ENCODE results near the gene CALCOCO1.
A peak's percentile ranks its signal among the peaks of the same experiment; 100 is the strongest.

Gene CALCOCO1

GRCh38 chr12:53676656-53677015 is 50.6 kb downstream of the CALCOCO1 start:
- peaks cover 25% of the 10 kb centered on the region for H3K27me3 ChIP-seq (ENCODE audit: low read depth, low read length)
- TF ChIP-seq CTCF (IDR thresholded peaks at IDR 0.05; ENCODE audit: low read depth, low read length) (no peak), EZH2phosphoT487 (IDR thresholded peaks at IDR 0.05; ENCODE audit: low read depth) (no peak)
- peak overlapping the region; percentile 99 for H2AFZ ChIP-seq (ENCODE audit: low read depth, low read length)
- H3K79me2 ChIP-seq (ENCODE audit: low read length) = peaks cover 29% of the 10 kb centered on the region
- no peaks in the 10 kb centered on the region for H4K20me1 ChIP-seq (ENCODE audit: insufficient read depth, low read length)
- no peaks in the 10 kb centered on the region for H3K9me3 ChIP-seq (ENCODE audit: insufficient read depth, low read length)
- H3K27ac ChIP-seq (ENCODE audit: low read length) = peak overlapping the region; percentile 62
- peaks cover 8% of the 10 kb centered on the region for H3K4me1 ChIP-seq (ENCODE audit: low read length)
- peak overlapping the region; percentile 83 for H3K4me3 ChIP-seq (ENCODE audit: low read length)
- peak overlapping the region; percentile 93 for H3K4me2 ChIP-seq (ENCODE audit: low read length)
- H3K9ac ChIP-seq (ENCODE audit: low read length) = peak overlapping the region; percentile 87
- peaks cover 25% of the 10 kb centered on the region for H3K36me3 ChIP-seq (replicated peaks; ENCODE audit: low read depth, low read length)

GRCh38 chr12:53675701-53676607 is 51.3 kb downstream of the CALCOCO1 start, which contains the start of gene ATP5MC2:
ATP5MC2 (minus strand) TSS chr12:53676083; CDS start chr12:53672614, 3,469 bp downstream.
- H3K4me1 ChIP-seq (ENCODE audit: low read length) = peaks cover 8% of the 10 kb centered on the region
- no peaks in the 10 kb centered on the region for H3K9me3 ChIP-seq (ENCODE audit: insufficient read depth, low read length)
- H3K27ac ChIP-seq (ENCODE audit: low read length) = peak within 1 kb of the TSS; percentile 73
- H3K27me3 ChIP-seq (ENCODE audit: low read depth, low read length) = peaks cover 25% of the 10 kb centered on the region
- peak within 1 kb of the TSS; percentile 94 for H3K9ac ChIP-seq (ENCODE audit: low read length)
- H4K20me1 ChIP-seq (ENCODE audit: insufficient read depth, low read length) = no peaks in the 10 kb centered on the region
- TF ChIP-seq EZH2phosphoT487 (IDR thresholded peaks at IDR 0.05; ENCODE audit: low read depth) = no peak
- peak; percentile 100 for TF ChIP-seq CTCF (IDR thresholded peaks at IDR 0.05; ENCODE audit: low read depth, low read length)
- H2AFZ ChIP-seq (ENCODE audit: low read depth, low read length) = peak within 1 kb of the TSS; percentile 99
- peak within 1 kb of the TSS; percentile 83 for H3K4me3 ChIP-seq (ENCODE audit: low read length)
- peaks cover 32% of the 10 kb centered on the region for H3K36me3 ChIP-seq (replicated peaks; ENCODE audit: low read depth, low read length)
- peaks cover 29% of the 10 kb centered on the region for H3K79me2 ChIP-seq (ENCODE audit: low read length)
- peak within 1 kb of the TSS; percentile 93 for H3K4me2 ChIP-seq (ENCODE audit: low read length)

GRCh38 chr12:53674977-53675700 is 52.1 kb downstream of the CALCOCO1 start:
- peaks cover 29% of the 10 kb centered on the region for H3K79me2 ChIP-seq (ENCODE audit: low read length)
- TF ChIP-seq CTCF (IDR thresholded peaks at IDR 0.05; ENCODE audit: low read depth, low read length) (no peak), EZH2phosphoT487 (IDR thresholded peaks at IDR 0.05; ENCODE audit: low read depth) (no peak)
- no peaks in the 10 kb centered on the region for H3K9me3 ChIP-seq (ENCODE audit: insufficient read depth, low read length)
- H4K20me1 ChIP-seq (ENCODE audit: insufficient read depth, low read length) = no peaks in the 10 kb centered on the region
- peak overlapping the region; percentile 89 for H3K4me2 ChIP-seq (ENCODE audit: low read length)
- peaks cover 8% of the 10 kb centered on the region for H3K4me1 ChIP-seq (ENCODE audit: low read length)
- H3K9ac ChIP-seq (ENCODE audit: low read length) = peak overlapping the region; percentile 94
- peaks cover 25% of the 10 kb centered on the region for H3K27me3 ChIP-seq (ENCODE audit: low read depth, low read length)
- peaks cover 36% of the 10 kb centered on the region for H3K36me3 ChIP-seq (replicated peaks; ENCODE audit: low read depth, low read length)
- H3K27ac ChIP-seq (ENCODE audit: low read length) = peak overlapping the region; percentile 73
- H2AFZ ChIP-seq (ENCODE audit: low read depth, low read length) = peak overlapping the region; percentile 76; the same call in 1 of the 2 replicates
- peak overlapping the region; percentile 83 for H3K4me3 ChIP-seq (ENCODE audit: low read length)

- Histone ChIP-seq H3K79me2 (ENCODE audit: low read length) (peaks cover 29% of the 10 kb centered on the region), H3K36me3 (replicated peaks; ENCODE audit: low read depth, low read length) (peaks cover 59% of the 10 kb centered on the region), H3K9me3 (ENCODE audit: insufficient read depth, low read length) (no peaks in the 10 kb centered on the region), H3K4me3 (ENCODE audit: low read length) (no peak overlapping the region), H3K4me2 (ENCODE audit: low read length) (no peak overlapping the region), H3K27me3 (ENCODE audit: low read depth, low read length) (no peaks in the 10 kb centered on the region), H3K27ac (ENCODE audit: low read length) (no peak overlapping the region), H2AFZ (ENCODE audit: low read depth, low read length) (no peak overlapping the region), H3K4me1 (ENCODE audit: low read length) (peaks cover 8% of the 10 kb centered on the region), H3K9ac (ENCODE audit: low read length) (no peak overlapping the region), H4K20me1 (ENCODE audit: insufficient read depth, low read length) (no peaks in the 10 kb centered on the region)
- no peak for TF ChIP-seq CTCF (IDR thresholded peaks at IDR 0.05; ENCODE audit: low read depth, low read length)
- TF ChIP-seq EZH2phosphoT487 (IDR thresholded peaks at IDR 0.05; ENCODE audit: low read depth) = no peak
These were observed 56.3 kb downstream of the CALCOCO1 start for GRCh38 chr12:53670971-53671370.

All from OCI-LY3 (cell line).